Activated CD8-positive, alpha-beta memory T cell treated with anti-CD3 and anti-CD28 coated beads, Interleukin-2, amount 10 ng/mL, durations not matched to agents 7 days and 5 days (primary cell): ENCODE results near the gene FGF7. TPM values are rescaled to one million over a fixed set of nuclear protein-coding genes. Genes with fewer than 3 reads are reported as not detected.

Experiments used
- total RNA-seq, 2 experiments: library from RNA; stranded (reverse); gene quantifications; one replicate each; pipeline ENCODE4 v1.2.3, GENCODE V29; 2021

The FGF7 gene
- total RNA-seq, 2 experiments from 2014 or later: not detected

Other genes with a start within 250 kb of the FGF7 start
- 1 to 10 TPM; 2.4 to 3.3 TPM for gene FAM227B, start 197.6 kb downstream of the FGF7 start, total RNA-seq
- gene DTWD1, start 197.8 kb downstream of the FGF7 start, total RNA-seq: 10 to 100 TPM; 14.1 to 16.9 TPM